Right lobe of liver (tissue), 6 donors: ENCODE results near the gene LANCL3. TPM values are rescaled to one million over a fixed set of nuclear protein-coding genes. Genes with fewer than 3 reads are reported as not detected.

Source experiments
- ATAC-seq, 4 donors: fragments of 200-7000 bp; cut with Tn5 transposase; one replicate each; pipeline ENCODE4 v1.9.1; 2020; ENCODE audit warnings: mild to moderate bottlenecking in 4 of 4, moderate library complexity in 4 of 4
- DNase-seq, 3 donors: peaks; one replicate each; pipeline ENCODE4 v3.0.0-alpha.2; 2020
- H3K27ac ChIP-seq, 3 donors: fragments of 200-600 bp; one replicate each; pipeline ENCODE4 v1.8.0; 2022
- H3K27me3 ChIP-seq, 2 donors: fragments of 200-600 bp; one replicate each; pipeline ENCODE4 v1.8.0; 2022
- H3K36me3 ChIP-seq, 4 donors: fragments of 200-600 bp; sonication (generic) in 1 of 4; one replicate each; pipeline versions ENCODE4 v1.5.1 to v1.8.0; 2017 to 2022; ENCODE audit warnings: control low read depth in 1 of 4
- H3K4me1 ChIP-seq, 4 donors: fragments of 200-600 bp; sonication (generic) in 1 of 4; one replicate each; pipeline versions ENCODE4 v1.5.1 to v1.8.0; 2017 to 2022; ENCODE audit warnings: control low read depth in 1 of 4
- H3K4me3 ChIP-seq, 3 donors: fragments of 200-600 bp; one replicate each; pipeline ENCODE4 v1.8.0; 2022
- H3K9me3 ChIP-seq, 4 donors: fragments of 200-600 bp; sonication (generic) in 1 of 4; one replicate each; pipeline versions ENCODE4 v1.5.1 to v1.8.0; 2017 to 2022; ENCODE audit warnings: control low read depth in 1 of 4
- CTCF ChIP-seq, 4 donors: fragments of 200-600 bp in 3 of 4; fragments of 450-650 bp in 1 of 4; IDR thresholded peaks; one replicate each; pipeline versions ENCODE4 v1.5.1 to v1.8.0; 2016 to 2022; ENCODE audit warnings: antibody characterized with exemption in 4 of 4, mild to moderate bottlenecking in 2 of 4
- POLR2A ChIP-seq: fragments of 450-650 bp; IDR thresholded peaks from one replicate; pipeline ENCODE4 v1.6.1; 2017; ENCODE audit warnings: antibody characterized with exemption, mild to moderate bottlenecking
- WGBS: methylation state at CpG from one replicate; pipeline ENCODE4 v1.1.6; 2018; ENCODE audit warnings: low coverage, low lambda C conversion rate; ENCODE audit not compliant: insufficient coverage; ENCODE audit errors: missing lambda C conversion rate; 5-methylcytosine and 5-hydroxymethylcytosine counted together
- intact Hi-C, 2 donors: fragments of 100-400 bp; cut with DNase I; formaldehyde crosslinking; loops; one replicate each; pipeline versions ENCODE4 v1.11.2 to v1.14.1; 2022
- total RNA-seq, 6 experiments: library from RNA; depleted of rRNA in 2 of 6; stranded (reverse); fragments of >200 nt in 2 of 6; fragmentation: NEBNext Ultra II Directional in 3 of 6; extraction: Animal tissue kit (Norgen Biotek cat#: 25700) in 3 of 6; gene quantifications; one replicate each; pipeline versions ENCODE4 v1.1.0 to v1.2.4, GENCODE V29; 2016 to 2023
- donor health status: DM: no; HTN: yes; CAD: no.
- donor health status: DM: no; HTN: no; CAD: no.
- donor health status: DM: no; HTN: no; CAD: no.
- donor health status: DM: no; HTN: yes; CAD: no.
- donor health status: DM: no; HTN: yes; CAD: no.

LANCL3 gene
- total RNA-seq, 6 experiments from 2014 or later: 0.02 to 0.10 (median 0.07) TPM; not detected in 3

GRCh38 chrX:37599729-37600128 lies 28.3 kb downstream of the LANCL3 start:
- peaks cover 0 to 4% of the 10 kb centered on the region in 2 donors for H3K27me3 ChIP-seq
- no peak for TF ChIP-seq POLR2A
- no peak for TF ChIP-seq CTCF (IDR thresholded peaks at IDR 0.05)
- no peaks in the 10 kb centered on the region for H3K9me3 ChIP-seq
- DNase-seq: peak in 1 of 3 donors; percentile 25
- H3K4me3 ChIP-seq: no peak overlapping the region
- H3K4me1 ChIP-seq: peaks cover 0 to 3% (median 0%) of the 10 kb centered on the region in 4 donors
- no peaks in the 10 kb centered on the region for H3K36me3 ChIP-seq
- intact Hi-C loops: no loop called here
- no peak overlapping the region for H3K27ac ChIP-seq
- 4% methylated on average over 2 of the region's 2 CpGs for WGBS
- ATAC-seq: peak in 2 of 4 donors; percentile 42 to 50

DNA sequence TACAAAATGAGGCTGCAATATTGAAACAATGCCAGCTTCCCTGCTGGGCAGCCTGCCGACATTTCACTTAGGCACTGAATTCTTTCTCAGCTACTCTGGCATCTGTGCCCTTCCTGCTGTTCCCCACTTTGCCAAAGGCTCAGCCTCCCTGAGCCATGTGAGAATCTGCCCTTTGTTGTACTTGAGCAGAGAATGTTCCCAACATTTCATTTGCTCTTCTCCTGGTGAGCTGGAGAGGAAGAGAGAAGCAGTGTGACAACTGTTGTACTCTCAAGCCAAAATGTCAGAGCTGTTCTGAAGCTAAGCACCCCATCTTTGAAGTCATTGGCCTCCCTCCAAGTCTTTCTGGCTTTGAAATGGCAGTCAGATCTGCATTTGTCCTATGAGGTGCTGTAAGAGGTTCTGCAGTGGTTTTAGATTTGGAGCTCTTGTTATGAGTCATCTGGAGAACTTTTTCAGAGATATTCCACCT lies 32.5 kb downstream of the LANCL3 start:
- intact Hi-C loops: no loop called here
- Histone ChIP-seq H3K4me1 (peaks cover 0 to 3% (median 0%) of the 10 kb centered on the region in 4 donors), H3K27ac (no peak overlapping the region), H3K9me3 (no peaks in the 10 kb centered on the region), H3K36me3 (no peaks in the 10 kb centered on the region), H3K4me3 (no peak overlapping the region), H3K27me3 (peaks cover 0 to 4% of the 10 kb centered on the region in 2 donors)
- TF ChIP-seq CTCF (IDR thresholded peaks at IDR 0.05) (no peak), POLR2A (no peak)
- DNase-seq (no peak), ATAC-seq (no peak)
- 83% methylated on average over 1 of the region's 1 CpG for WGBS

DNA sequence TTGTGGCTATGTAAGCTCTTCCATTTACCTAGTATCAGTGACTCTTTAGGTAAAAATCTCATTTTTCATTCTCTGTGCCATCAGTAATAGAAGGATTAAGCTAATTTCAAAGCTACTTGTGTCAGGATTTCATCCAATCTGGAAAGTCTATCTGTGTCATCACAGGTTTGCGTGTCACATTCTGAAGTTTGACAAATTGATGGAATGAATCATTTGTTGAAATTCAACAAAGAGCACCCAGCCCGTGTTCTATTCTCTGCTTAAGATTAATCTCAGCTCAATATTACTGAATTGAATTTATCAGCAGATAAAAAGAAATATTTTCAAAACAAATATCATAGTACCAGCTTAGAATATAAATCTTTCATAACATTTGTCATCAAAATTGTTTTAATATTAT lies 35.8 kb downstream of the LANCL3 start:
- H3K27me3 ChIP-seq: peaks cover 0 to 4% of the 10 kb centered on the region in 2 donors
- intact Hi-C loops: no loop called here

DNA sequence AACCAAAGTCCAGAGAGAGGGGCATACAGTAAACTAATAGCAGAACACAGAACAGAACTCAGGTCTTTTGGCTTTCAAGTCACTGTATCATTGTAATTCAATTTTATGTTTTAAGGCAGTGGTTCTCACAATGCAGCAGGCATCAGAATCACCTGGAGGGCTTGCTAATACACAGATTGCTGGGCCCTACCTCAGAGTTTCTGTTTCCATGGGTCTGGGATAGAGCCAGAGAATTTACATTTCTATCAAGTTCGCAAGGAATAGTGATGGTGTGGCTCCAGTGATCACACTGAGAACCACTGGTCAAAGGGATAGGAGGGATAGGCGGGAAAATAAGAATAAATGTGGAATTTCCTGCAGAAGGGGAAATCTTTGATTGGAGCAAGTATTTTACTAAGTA lies 36.7 kb downstream of the LANCL3 start:
- no peaks in the 10 kb centered on the region for H3K4me1 ChIP-seq
- DNase-seq (no peak), ATAC-seq (no peak)
- intact Hi-C loops: no loop called here
- TF ChIP-seq CTCF (IDR thresholded peaks at IDR 0.05) (no peak), POLR2A (no peak)
- H3K4me3 ChIP-seq: no peak overlapping the region
- no peaks in the 10 kb centered on the region for H3K9me3 ChIP-seq
- no peak overlapping the region for H3K27ac ChIP-seq
- no peaks in the 10 kb centered on the region for H3K36me3 ChIP-seq
- WGBS: 37% methylated on average over 2 of the region's 2 CpGs
- H3K27me3 ChIP-seq: peaks cover 0 to 4% of the 10 kb centered on the region in 2 donors

More for the DNA sequence above, 35.8 kb downstream of the LANCL3 start:
- Histone ChIP-seq H3K9me3 (no peaks in the 10 kb centered on the region), H3K36me3 (no peaks in the 10 kb centered on the region), H3K27ac (no peak overlapping the region), H3K4me1 (peaks cover 0 to 3% (median 0%) of the 10 kb centered on the region in 4 donors), H3K4me3 (no peak overlapping the region)
- WGBS: 32% methylated on average over 2 of the region's 2 CpGs
- no peak for TF ChIP-seq CTCF (IDR thresholded peaks at IDR 0.05)
- no peak for TF ChIP-seq POLR2A
- ATAC-seq (no peak), DNase-seq (no peak)

DNA sequence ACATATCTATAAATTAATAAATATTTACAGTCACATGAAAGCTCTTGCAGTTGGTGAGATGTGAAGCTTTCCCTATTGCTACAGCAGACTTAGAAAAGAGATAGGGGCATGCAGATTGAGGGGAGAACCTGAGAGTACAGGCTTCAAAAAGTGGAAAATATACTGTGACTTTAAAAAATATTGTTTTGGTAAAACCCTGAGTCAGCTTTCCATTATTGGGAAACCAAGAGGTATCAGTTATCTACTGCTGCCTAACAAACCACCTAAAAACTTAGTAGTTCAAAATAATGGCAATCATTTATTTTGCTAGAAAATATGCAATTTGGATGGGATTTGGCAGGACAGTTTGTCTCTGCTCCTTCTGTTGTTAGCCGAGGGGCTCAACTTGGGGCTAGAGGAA lies 38.3 kb downstream of the LANCL3 start:
- WGBS: 33% methylated on average over 1 of the region's 1 CpG
- TF ChIP-seq CTCF (IDR thresholded peaks at IDR 0.05) (no peak), POLR2A (no peak)
- Histone ChIP-seq H3K36me3 (no peaks in the 10 kb centered on the region), H3K4me1 (no peaks in the 10 kb centered on the region), H3K4me3 (no peak overlapping the region), H3K9me3 (no peaks in the 10 kb centered on the region), H3K27ac (no peak overlapping the region), H3K27me3 (no peaks in the 10 kb centered on the region)
- DNase-seq: no peak
- intact Hi-C loops: no loop called here
- no peak for ATAC-seq
